ENCODE results near the gene SGK1.

GRCh38 chr6:134345789-134346188, 27.9 kb upstream of the SGK1 start:
- TF ChIP-seq EP300 (IDR thresholded peaks at IDR 0.05) (no peak), CTCF (IDR thresholded peaks at IDR 0.05) (no peak), POLR2A (IDR thresholded peaks at IDR 0.05) (no peak)
